GM12878 (cell line): ENCODE data around the gene SNCA. TPM values are rescaled to one million over a fixed set of nuclear protein-coding genes. Genes with fewer than 3 reads are reported as not detected.

Experiments used
- ATAC-seq: fragments of 200-7000 bp; cut with Tn5 transposase; 3 replicates; pipeline ENCODE4 v1.9.1; 2020; ENCODE audit warnings: mild to moderate bottlenecking, moderate library complexity
- BruUV-seq: library from RNA; stranded (reverse); fragments of 400-500 nt; replicated peaks from 2 replicates; lab custom pipeline; 2021; lab: Mats Ljungman, UMichigan
- CTCF ChIA-PET: fragments of 300-600 bp; sonication (Branson Sonifier 250); formaldehyde crosslinking; extraction: SDS; loops from one replicate; lab custom pipeline; 2021; ENCODE audit warnings: inconsistent platforms; lab: Yijun Ruan, JAX
- POLR2A ChIA-PET: fragments of 350-600 bp; formaldehyde crosslinking; extraction: SDS; loops from one replicate; lab custom pipeline; 2021; ENCODE audit warnings: inconsistent platforms; lab: Charles Lee
- RAD21 ChIA-PET: fragments of 300-600 bp; sonication (Branson Sonifier 250); formaldehyde crosslinking; loops from one replicate; lab custom pipeline; 2023; ENCODE audit warnings: antibody characterized with exemption; ENCODE audit not compliant: unreplicated experiment; lab: Charles Lee
- SMC1A ChIA-PET: fragments of 300-600 bp; sonication (Branson Sonifier 250); formaldehyde crosslinking; loops from one replicate; lab custom pipeline; 2023; ENCODE audit not compliant: unreplicated experiment, uncharacterized antibody; lab: Charles Lee
- DNase-seq: peaks from one replicate; pipeline ENCODE4 v3.0.0-alpha.2; 2011; ENCODE audit warnings: low read depth, low spot score
- FAIRE-seq: peaks from 3 replicates; lab custom pipeline; 2011; peaks lifted over from hg19 to GRCh38; lab: Jason Lieb, UNC
- H2AFZ ChIP-seq: 2 replicates; pipeline ENCODE4 v1.6.0; 2011; ENCODE audit warnings: low read depth, low read length, control low read depth; ENCODE audit not compliant: control insufficient read depth
- H3K27ac ChIP-seq: 2 replicates; pipeline ENCODE4 v1.5.1; 2011; ENCODE audit warnings: control low read depth; ENCODE audit not compliant: control insufficient read depth, insufficient read depth
- H3K27me3 ChIP-seq, 2 experiments: replicated peaks in 1 of 2; 2 replicates each; pipeline versions ENCODE4 v1.6.0 to v1.6.1; 2011; ENCODE audit warnings: low read length in 1 of 2; ENCODE audit not compliant: control insufficient read depth in 2 of 2, insufficient read depth in 2 of 2
- H3K36me3 ChIP-seq, 2 experiments: 2 replicates each; pipeline ENCODE4 v1.5.1; 2011; ENCODE audit warnings: low read length in 1 of 2; ENCODE audit not compliant: control insufficient read depth in 2 of 2, insufficient read depth in 2 of 2
- H3K4me1 ChIP-seq: 2 replicates; pipeline ENCODE4 v1.6.1; 2011; ENCODE audit warnings: mild to moderate bottlenecking, low read length, moderate library complexity, mixed read lengths; ENCODE audit not compliant: control insufficient read depth, insufficient read depth
- H3K4me2 ChIP-seq: 2 replicates; pipeline ENCODE4 v1.6.0; 2011; ENCODE audit warnings: control low read depth; ENCODE audit not compliant: control insufficient read depth, insufficient read depth
- H3K4me3 ChIP-seq: fragments of 200-600 bp; sonication (generic); 2 replicates; pipeline ENCODE4 v1.5.1; 2016
- H3K79me2 ChIP-seq: 2 replicates; pipeline ENCODE4 v1.6.0; 2011; ENCODE audit warnings: low read length; ENCODE audit not compliant: control insufficient read depth, insufficient read depth
- H3K9ac ChIP-seq: 2 replicates; pipeline ENCODE4 v1.8.0; 2011; ENCODE audit warnings: low read length, control low read depth, mixed read lengths; ENCODE audit not compliant: control insufficient read depth, insufficient read depth
- H3K9me3 ChIP-seq: replicated peaks from 3 replicates; pipeline ENCODE4 v1.5.1; 2011; ENCODE audit warnings: mild to moderate bottlenecking, low read length; ENCODE audit not compliant: control insufficient read depth, insufficient read depth
- H4K20me1 ChIP-seq: 2 replicates; pipeline ENCODE4 v1.6.0; 2011; ENCODE audit not compliant: control insufficient read depth, insufficient read depth
- ATF3 ChIP-seq: IDR thresholded peaks from 2 replicates; pipeline ENCODE4 v1.6.1; 2011; ENCODE audit warnings: low read depth, mild to moderate bottlenecking, low read length, moderate library complexity, borderline replicate concordance; ENCODE audit errors: extremely low read depth
- BCL11A ChIP-seq: IDR thresholded peaks from 2 replicates; pipeline ENCODE4 v1.6.1; 2011; ENCODE audit warnings: low read depth, low read length
- BCLAF1 ChIP-seq: fragments of 450-650 bp; IDR thresholded peaks from 2 replicates; pipeline ENCODE4 v1.6.1; 2017; ENCODE audit warnings: antibody characterized with exemption, mild to moderate bottlenecking, moderate library complexity
- FOS ChIP-seq: IDR thresholded peaks from 3 replicates; pipeline ENCODE4 v1.6.1; 2011; ENCODE audit warnings: borderline replicate concordance; ENCODE audit not compliant: insufficient read length; ENCODE audit errors: extremely low read depth
- IKZF1 ChIP-seq: fragments of 450-650 bp; conservative IDR thresholded peaks from 2 replicates; pipeline ENCODE4 v1.6.1; 2017; ENCODE audit warnings: antibody characterized with exemption, mild to moderate bottlenecking
- IKZF2 ChIP-seq, 2 experiments: fragments of 450-650 bp; IDR thresholded peaks; 2 replicates each; pipeline ENCODE4 v1.6.1; 2017; ENCODE audit warnings: mild to moderate bottlenecking in 2 of 2, moderate library complexity in 2 of 2
- IRF3 ChIP-seq: fragments of 450-650 bp; IDR thresholded peaks from 2 replicates; pipeline ENCODE4 v1.6.1; 2014; ENCODE audit warnings: mild to moderate bottlenecking
- MEF2A ChIP-seq: IDR thresholded peaks from 2 replicates; pipeline ENCODE4 v1.6.1; 2011; ENCODE audit warnings: low read depth, mild to moderate bottlenecking, low read length, moderate library complexity; ENCODE audit not compliant: insufficient read depth
- MTA2 ChIP-seq: fragments of 450-650 bp; IDR thresholded peaks from 2 replicates; pipeline ENCODE4 v1.6.1; 2016; ENCODE audit warnings: low read depth, mild to moderate bottlenecking, moderate library complexity
- RUNX3 ChIP-seq: IDR thresholded peaks from 2 replicates; pipeline ENCODE4 v1.6.1; 2012; ENCODE audit warnings: low read length, inconsistent platforms
- SMAD1 ChIP-seq: fragments of 450-650 bp; IDR thresholded peaks from 2 replicates; pipeline ENCODE4 v1.6.1; 2018; ENCODE audit warnings: mild to moderate bottlenecking, low read depth; ENCODE audit not compliant: partially characterized antibody
- SMC3 ChIP-seq: IDR thresholded peaks from 2 replicates; pipeline ENCODE4 v1.6.1; 2011; ENCODE audit warnings: low read length, improper control_type of control experiment, borderline replicate concordance
- SUPT20H ChIP-seq: IDR thresholded peaks from 2 replicates; pipeline ENCODE4 v1.6.1; 2011; ENCODE audit warnings: low read depth, mild to moderate bottlenecking, low read length, moderate library complexity, borderline replicate concordance; ENCODE audit not compliant: control insufficient read depth
- SUZ12 ChIP-seq: fragments of 200-600 bp; sonication (generic); IDR thresholded peaks from one replicate; pipeline ENCODE4 v1.6.1; 2018; ENCODE audit warnings: antibody characterized with exemption, mild to moderate bottlenecking; ENCODE audit not compliant: unreplicated experiment
- ZSCAN29 ChIP-seq: fragments of 450-650 bp; IDR thresholded peaks from 2 replicates; pipeline ENCODE4 v1.6.1; 2017; ENCODE audit warnings: mild to moderate bottlenecking, moderate library complexity
- WGBS: methylation state at CpG from one replicate; pipeline ENCODE4 v1.1.6; 2016; ENCODE audit warnings: low lambda C conversion rate; ENCODE audit not compliant: insufficient replicate concordance, insufficient coverage; ENCODE audit errors: missing lambda C conversion rate; 5-methylcytosine and 5-hydroxymethylcytosine counted together
- in situ Hi-C: fragments of 300-500 bp; cut with MboI; formaldehyde crosslinking; loops from 9 replicates; pipeline ENCODE4 v1.14.3; 2018; ENCODE audit warnings: mixed read lengths
- intact Hi-C: fragments of 100-400 bp; cut with micrococcal nuclease; formaldehyde crosslinking; loops from one replicate; pipeline ENCODE4 v1.14.2; 2022; ENCODE audit not compliant: unreplicated experiment
- polyA plus RNA-seq, 11 experiments: library from polyadenylated mRNA; depleted of rRNA in 4 of 11; unstranded in 6 of 11; stranded (reverse) in 5 of 11; fragments of >200 nt; fragmentation: Nextera tagmentation in 4 of 11; fragmentation: Illumina TruSeq in 1 of 11; extraction: Ambion mirVana in 4 of 11; extraction: Trizol in 1 of 11; gene quantifications; 1 replicate in 1 of 11; 2 replicates in 10 of 11; pipeline versions ENCODE4 v1.2.1 to v1.2.3, GENCODE V29; 2011 to 2016; ENCODE audit warnings: inconsistent platforms in 2 of 11, missing spikeins in 2 of 11, low read depth in 1 of 11
- total RNA-seq, 4 experiments: library from RNA; depleted of rRNA in 3 of 4; stranded (reverse); fragments of >200 nt in 3 of 4; fragmentation: Illumina TruSeq in 1 of 4; extraction: Trizol in 1 of 4; gene quantifications; 2 replicates each; pipeline versions ENCODE4 v1.2.1 to v1.2.3, GENCODE V29; 2013 to 2021

SNCA gene
- total and polyA plus RNA-seq, 10 of the 15 experiments (the other 5 are each of a cell fraction or from before 2014, with no cell fraction given), result 0.22 TPM; not detected in 9

- WGBS, result 19% methylated on average over 4 of the region's 4 CpGs
- in situ Hi-C loops, result no loop called here
- Histone ChIP-seq H3K79me2 (no peaks in the 10 kb centered on the region), H3K4me2 (no peak overlapping the region), H3K4me3 (no peak overlapping the region)
- SMC1A ChIA-PET, result interaction anchor here (1.5 kb wide), 1 partner anchor 148 kb away, joined by 3 read pairs; no protein-coding TSS in a partner anchor
- POLR2A ChIA-PET, result no interaction called here
- TF ChIP-seq MEF2A, result no peak
- no peak for TF ChIP-seq FOS
- no peak for TF ChIP-seq SMC3
- no peak for TF ChIP-seq MTA2
- no peak for TF ChIP-seq ZSCAN29
- TF ChIP-seq BCL11A, result no peak
- no peak for TF ChIP-seq ATF3
- no peak for TF ChIP-seq SMAD1
- no peak for TF ChIP-seq SUZ12
- no peak for TF ChIP-seq SUPT20H
- no peak for TF ChIP-seq IRF3
- TF ChIP-seq IKZF2 (IDR thresholded peaks at IDR 0.05), result no peak
- no peak for TF ChIP-seq BCLAF1
- TF ChIP-seq RUNX3, result no peak
- no peak for TF ChIP-seq IKZF1
- TF ChIP-seq, all 136 proteins: peak for 0
- intact Hi-C loops, result no loop called here
- no TSS peak for BruUV-seq
- FAIRE-seq (no peak), DNase-seq (no peak), ATAC-seq (no peak)
- peaks cover 0 to 2% of the 10 kb centered on the region in 2 experiments; a peak in 2 of 4 replicates for H3K27me3 ChIP-seq
- H3K27ac ChIP-seq, result no peak overlapping the region
- H3K4me1 ChIP-seq, result no peaks in the 10 kb centered on the region
- ChIA-PET RAD21 (no interaction called here), CTCF (no interaction called here)
- no peak overlapping the region for H2AFZ ChIP-seq
- no peak overlapping the region for H3K9ac ChIP-seq
- no peaks in the 10 kb centered on the region for H3K9me3 ChIP-seq
- no peaks in the 10 kb centered on the region for H3K36me3 ChIP-seq
- no peaks in the 10 kb centered on the region for H4K20me1 ChIP-seq
Measured at GRCh38 chr4:89754531-89754930, 82.4 kb downstream of the SNCA start.
